ENCODE data around the gene ZNF845.
A peak's percentile ranks its signal among the peaks of the same experiment; 100 is the strongest.
"Not testable (repeated sequence)": the region's sequence is repeated elsewhere in the genome, so short reads cannot be mapped to it uniquely, and the experiment has no call there.

Gene ZNF845

GRCh38 chr19:53333463-53334449, at the start of gene ZNF845:
TSS of gene ZNF845 (plus strand) at chr19:53333749. CDS start at chr19:53341308, 7,559 bp downstream.
- H3K4me1 ChIP-seq (ENCODE audit: insufficient read depth, low read length), result no peaks in the 10 kb centered on the region
- peak within 1 kb of the TSS; percentile 84 for H3K9ac ChIP-seq (ENCODE audit: low read depth, low read length)
- no peaks in the 10 kb centered on the region; the same call in 1 of the 2 replicates for H3K9me3 ChIP-seq (ENCODE audit: control insufficient read depth, insufficient read depth, low read length)
- no peaks in the 10 kb centered on the region for H3K36me3 ChIP-seq (ENCODE audit: insufficient read depth, low read length)

GRCh38 chr19:53285087-53285486, 48.5 kb upstream of the ZNF845 start:
- Histone ChIP-seq H3K9me3 (ENCODE audit: control insufficient read depth, insufficient read depth, low read length) (peaks cover 5% of the 10 kb centered on the region), H3K9ac (ENCODE audit: low read depth, low read length) (no peak overlapping the region), H3K4me1 (ENCODE audit: insufficient read depth, low read length) (no peaks in the 10 kb centered on the region), H3K36me3 (ENCODE audit: insufficient read depth, low read length) (no peaks in the 10 kb centered on the region)

- Histone ChIP-seq H3K9ac (ENCODE audit: low read depth, low read length) (no peak overlapping the region), H3K9me3 (ENCODE audit: control insufficient read depth, insufficient read depth, low read length) (peaks cover 21% of the 10 kb centered on the region), H3K36me3 (ENCODE audit: insufficient read depth, low read length) (no peaks in the 10 kb centered on the region), H3K4me1 (ENCODE audit: insufficient read depth, low read length) (no peaks in the 10 kb centered on the region)
Measured at GRCh38 chr19:53290758-53291549, 42.6 kb upstream of the ZNF845 start.

- Histone ChIP-seq H3K4me1 (ENCODE audit: insufficient read depth, low read length) (no peaks in the 10 kb centered on the region), H3K9me3 (ENCODE audit: control insufficient read depth, insufficient read depth, low read length) (peaks cover 26% of the 10 kb centered on the region), H3K36me3 (ENCODE audit: insufficient read depth, low read length) (no peaks in the 10 kb centered on the region), H3K9ac (ENCODE audit: low read depth, low read length) (no peak overlapping the region)
Measured at GRCh38 chr19:53294786-53295441, 38.6 kb upstream of the ZNF845 start.

- H3K4me1 ChIP-seq (ENCODE audit: insufficient read depth, low read length); H3K9me3 ChIP-seq (ENCODE audit: control insufficient read depth, insufficient read depth, low read length); H3K36me3 ChIP-seq (ENCODE audit: insufficient read depth, low read length); H3K9ac ChIP-seq (ENCODE audit: low read depth, low read length): not testable (repeated sequence)
Measured at GRCh38 chr19:53301341-53301740, 32.2 kb upstream of the ZNF845 start.

GRCh38 chr19:53308339-53308811, 25.2 kb upstream of the ZNF845 start:
- no peak overlapping the region for H3K9ac ChIP-seq (ENCODE audit: low read depth, low read length)
- H3K36me3 ChIP-seq (ENCODE audit: insufficient read depth, low read length), result no peaks in the 10 kb centered on the region
- H3K9me3 ChIP-seq (ENCODE audit: control insufficient read depth, insufficient read depth, low read length), result no peaks in the 10 kb centered on the region; the same call in 1 of the 2 replicates
- H3K4me1 ChIP-seq (ENCODE audit: insufficient read depth, low read length), result no peaks in the 10 kb centered on the region

GRCh38 chr19:53311044-53311443, 22.5 kb upstream of the ZNF845 start:
- H3K9ac ChIP-seq (ENCODE audit: low read depth, low read length), result no peak overlapping the region
- no peaks in the 10 kb centered on the region for H3K4me1 ChIP-seq (ENCODE audit: insufficient read depth, low read length)
- H3K36me3 ChIP-seq (ENCODE audit: insufficient read depth, low read length), result no peaks in the 10 kb centered on the region
- H3K9me3 ChIP-seq (ENCODE audit: control insufficient read depth, insufficient read depth, low read length), result no peaks in the 10 kb centered on the region

- no peak overlapping the region for H3K9ac ChIP-seq (ENCODE audit: low read depth, low read length)
- H3K9me3 ChIP-seq (ENCODE audit: control insufficient read depth, insufficient read depth, low read length), result no peaks in the 10 kb centered on the region
- H3K4me1 ChIP-seq (ENCODE audit: insufficient read depth, low read length), result no peaks in the 10 kb centered on the region
- H3K36me3 ChIP-seq (ENCODE audit: insufficient read depth, low read length), result no peaks in the 10 kb centered on the region
Measured at GRCh38 chr19:53311897-53312296, 21.7 kb upstream of the ZNF845 start.

- H3K9me3 ChIP-seq (ENCODE audit: control insufficient read depth, insufficient read depth, low read length), result no peaks in the 10 kb centered on the region; the same call in 1 of the 2 replicates
- H3K9ac ChIP-seq (ENCODE audit: low read depth, low read length), result no peak overlapping the region
Measured at GRCh38 chr19:53328967-53329366, 4.6 kb upstream of the ZNF845 start.

GRCh38 chr19:53332484-53332883, 1.1 kb upstream of the ZNF845 start:
- Histone ChIP-seq H3K4me1 (ENCODE audit: insufficient read depth, low read length) (no peaks in the 10 kb centered on the region), H3K9ac (ENCODE audit: low read depth, low read length) (no peak overlapping the region), H3K9me3 (ENCODE audit: control insufficient read depth, insufficient read depth, low read length) (no peaks in the 10 kb centered on the region; the same call in 1 of the 2 replicates), H3K36me3 (ENCODE audit: insufficient read depth, low read length) (no peaks in the 10 kb centered on the region)

More at GRCh38 chr19:53328967-53329366, 4.6 kb upstream of the ZNF845 start:
- Histone ChIP-seq H3K36me3 (ENCODE audit: insufficient read depth, low read length) (no peaks in the 10 kb centered on the region), H3K4me1 (ENCODE audit: insufficient read depth, low read length) (no peaks in the 10 kb centered on the region)

GRCh38 chr19:53333066-53333462, 485 bp upstream of the ZNF845 start:
- Histone ChIP-seq H3K9me3 (ENCODE audit: control insufficient read depth, insufficient read depth, low read length) (no peaks in the 10 kb centered on the region; the same call in 1 of the 2 replicates), H3K4me1 (ENCODE audit: insufficient read depth, low read length) (no peaks in the 10 kb centered on the region), H3K9ac (ENCODE audit: low read depth, low read length) (peak overlapping the region; percentile 65)

GRCh38 chr19:53344403-53344802, 10.9 kb downstream of the ZNF845 start:
- H3K9ac ChIP-seq (ENCODE audit: low read depth, low read length); H3K9me3 ChIP-seq (ENCODE audit: control insufficient read depth, insufficient read depth, low read length); H3K4me1 ChIP-seq (ENCODE audit: insufficient read depth, low read length); H3K36me3 ChIP-seq (ENCODE audit: insufficient read depth, low read length): not testable (repeated sequence)

More at GRCh38 chr19:53333066-53333462, 485 bp upstream of the ZNF845 start:
- H3K36me3 ChIP-seq (ENCODE audit: insufficient read depth, low read length), result no peaks in the 10 kb centered on the region

GRCh38 chr19:53355739-53356138, 22.2 kb downstream of the ZNF845 start:
- H3K4me1 ChIP-seq (ENCODE audit: insufficient read depth, low read length), result no peaks in the 10 kb centered on the region
- H3K36me3 ChIP-seq (ENCODE audit: insufficient read depth, low read length), result peaks cover 25% of the 10 kb centered on the region
- H3K9me3 ChIP-seq (ENCODE audit: control insufficient read depth, insufficient read depth, low read length), result peaks cover 14% of the 10 kb centered on the region
- no peak overlapping the region for H3K9ac ChIP-seq (ENCODE audit: low read depth, low read length)
